Trophoblast cell (in vitro differentiated cells and primary cell): Measurements from ENCODE around the gene TMEM17.

Source experiments
- DNase-seq, 2 donors: peaks; one replicate each; pipeline ENCODE4 v3.0.0-alpha.2; 2016
- H2AFZ ChIP-seq: 2 replicates; pipeline ENCODE4 v1.6.1; 2013; ENCODE audit warnings: low read length, moderate library complexity, mild to moderate bottlenecking; ENCODE audit not compliant: insufficient read depth, poor library complexity
- H2AK5ac ChIP-seq: 2 replicates; pipeline ENCODE4 v1.6.1; 2013; ENCODE audit warnings: mild to moderate bottlenecking, low read length
- H2BK120ac ChIP-seq: 2 replicates; pipeline ENCODE4 v1.6.1; 2013; ENCODE audit warnings: low read length, mild to moderate bottlenecking, moderate library complexity; ENCODE audit not compliant: insufficient read depth, poor library complexity
- H2BK12ac ChIP-seq: 2 replicates; pipeline ENCODE4 v1.6.1; 2013; ENCODE audit warnings: mild to moderate bottlenecking, low read length, moderate library complexity
- H2BK5ac ChIP-seq: 2 replicates; pipeline ENCODE4 v1.6.1; 2013; ENCODE audit warnings: low read length, low read depth, moderate library complexity, mild to moderate bottlenecking; ENCODE audit not compliant: poor library complexity
- H3K14ac ChIP-seq: 2 replicates; pipeline ENCODE4 v1.6.1; 2013; ENCODE audit warnings: mild to moderate bottlenecking, low read length
- H3K18ac ChIP-seq: 2 replicates; pipeline ENCODE4 v1.6.1; 2013; ENCODE audit warnings: mild to moderate bottlenecking, low read length
- H3K23ac ChIP-seq: 2 replicates; pipeline ENCODE4 v1.6.1; 2013; ENCODE audit warnings: low read length
- H3K27ac ChIP-seq: 2 replicates; pipeline ENCODE4 v1.5.1; 2013; ENCODE audit warnings: low read depth, mild to moderate bottlenecking, inconsistent platforms, low read length, moderate library complexity
- H3K27me3 ChIP-seq: 2 replicates; pipeline ENCODE4 v1.6.1; 2013; ENCODE audit warnings: inconsistent platforms, mild to moderate bottlenecking, low read length, moderate library complexity; ENCODE audit not compliant: insufficient read depth
- H3K36me3 ChIP-seq, 2 experiments: 1 replicate in 1 of 2; 2 replicates in 1 of 2; pipeline ENCODE4 v1.6.1; 2013; ENCODE audit warnings: low read length in 2 of 2, mild to moderate bottlenecking in 2 of 2, moderate library complexity in 1 of 2; ENCODE audit not compliant: insufficient read depth in 2 of 2, control insufficient read depth in 1 of 2
- H3K4ac ChIP-seq: 2 replicates; pipeline ENCODE4 v1.6.1; 2013; ENCODE audit warnings: low read depth, mild to moderate bottlenecking, low read length, moderate library complexity
- H3K4me1 ChIP-seq, 2 experiments: 1 replicate in 1 of 2; 2 replicates in 1 of 2; pipeline ENCODE4 v1.6.1; 2013; ENCODE audit warnings: low read length in 2 of 2, mild to moderate bottlenecking in 2 of 2, moderate library complexity in 1 of 2; ENCODE audit not compliant: insufficient read depth in 2 of 2, control insufficient read depth in 1 of 2
- H3K4me2 ChIP-seq: 2 replicates; pipeline ENCODE4 v1.6.1; 2013; ENCODE audit warnings: inconsistent platforms, mild to moderate bottlenecking, low read length, moderate library complexity
- H3K4me3 ChIP-seq: 2 replicates; pipeline ENCODE4 v1.5.1; 2013; ENCODE audit warnings: mild to moderate bottlenecking, low read depth, low read length, inconsistent platforms
- H3K79me1 ChIP-seq: one replicate; pipeline ENCODE4 v1.6.1; 2013; ENCODE audit warnings: low read length
- H3K79me2 ChIP-seq: 2 replicates; pipeline ENCODE4 v1.6.1; 2013; ENCODE audit warnings: low read length, mild to moderate bottlenecking; ENCODE audit not compliant: control insufficient read depth, insufficient read depth, poor library complexity
- H3K9ac ChIP-seq: 2 replicates; pipeline ENCODE4 v1.6.1; 2013; ENCODE audit warnings: mild to moderate bottlenecking, low read length
- H3K9me3 ChIP-seq: 2 replicates; pipeline ENCODE4 v1.6.1; 2013; ENCODE audit warnings: low read depth, mild to moderate bottlenecking, control low read depth, inconsistent platforms, low read length; ENCODE audit not compliant: insufficient read depth
- H4K12ac ChIP-seq: 2 replicates; pipeline ENCODE4 v1.6.1; 2013; ENCODE audit warnings: low read depth, mild to moderate bottlenecking, low read length, moderate library complexity
- H4K8ac ChIP-seq: 2 replicates; pipeline ENCODE4 v1.6.1; 2013; ENCODE audit warnings: low read depth, mild to moderate bottlenecking, low read length, moderate library complexity
- H4K91ac ChIP-seq: one replicate; pipeline ENCODE4 v1.6.1; 2013; ENCODE audit warnings: low read depth, mild to moderate bottlenecking, low read length, moderate library complexity
- WGBS: extraction: QIAGEN DNeasy Blood & Tissue Kit; methylation state at CpG from one replicate; pipeline ENCODE4 v1.1.7; 2013; ENCODE audit warnings: missing lambda C conversion rate; ENCODE audit not compliant: insufficient read length, insufficient coverage; ENCODE audit errors: extremely low coverage; 5-methylcytosine and 5-hydroxymethylcytosine counted together

TMEM17 gene

DNA sequence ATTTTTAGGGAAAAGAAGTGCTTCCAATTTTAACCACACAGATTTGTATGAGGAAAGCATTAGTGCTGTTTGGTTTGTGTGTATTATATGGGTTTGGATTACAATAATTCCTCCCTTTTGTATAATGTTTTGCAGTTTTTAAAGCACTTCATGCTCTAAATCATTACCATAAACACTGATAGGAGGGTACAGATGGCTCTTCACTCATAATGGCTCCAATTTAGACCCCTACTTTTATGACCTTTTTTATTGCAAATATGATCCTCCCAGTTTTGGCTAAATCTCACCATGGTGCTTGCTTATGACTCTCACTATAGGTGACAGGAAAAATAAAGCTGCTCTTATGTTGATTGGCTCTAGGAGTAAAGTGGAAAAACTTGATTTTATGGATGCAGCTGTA lies 23.8 kb upstream of the TMEM17 start:
- no peak overlapping the region for H4K8ac ChIP-seq
- H3K4me2 ChIP-seq: no peak overlapping the region
- no peak overlapping the region for H2BK12ac ChIP-seq
- no peak overlapping the region for H2AK5ac ChIP-seq
- no peaks in the 10 kb centered on the region for H3K27me3 ChIP-seq
- peaks cover 0 to 2% of the 10 kb centered on the region in 2 experiments for H3K4me1 ChIP-seq
- H2BK120ac ChIP-seq: no peak overlapping the region
- no peaks in the 10 kb centered on the region for H3K79me1 ChIP-seq
- H3K18ac ChIP-seq: no peak overlapping the region
- no peak overlapping the region for H4K91ac ChIP-seq
- DNase-seq: no peak
- H3K36me3 ChIP-seq: no peaks in the 10 kb centered on the region
- no peaks in the 10 kb centered on the region for H3K79me2 ChIP-seq
- no peak overlapping the region for H3K9ac ChIP-seq
- no peak overlapping the region for H2AFZ ChIP-seq
- no peak overlapping the region for H2BK5ac ChIP-seq
- H3K14ac ChIP-seq: no peak overlapping the region
- H3K4ac ChIP-seq: no peak overlapping the region
- H3K4me3 ChIP-seq: no peak overlapping the region
- H3K27ac ChIP-seq: no peak overlapping the region
- H4K12ac ChIP-seq: no peak overlapping the region
- no peak overlapping the region for H3K23ac ChIP-seq
- no peaks in the 10 kb centered on the region for H3K9me3 ChIP-seq

DNA sequence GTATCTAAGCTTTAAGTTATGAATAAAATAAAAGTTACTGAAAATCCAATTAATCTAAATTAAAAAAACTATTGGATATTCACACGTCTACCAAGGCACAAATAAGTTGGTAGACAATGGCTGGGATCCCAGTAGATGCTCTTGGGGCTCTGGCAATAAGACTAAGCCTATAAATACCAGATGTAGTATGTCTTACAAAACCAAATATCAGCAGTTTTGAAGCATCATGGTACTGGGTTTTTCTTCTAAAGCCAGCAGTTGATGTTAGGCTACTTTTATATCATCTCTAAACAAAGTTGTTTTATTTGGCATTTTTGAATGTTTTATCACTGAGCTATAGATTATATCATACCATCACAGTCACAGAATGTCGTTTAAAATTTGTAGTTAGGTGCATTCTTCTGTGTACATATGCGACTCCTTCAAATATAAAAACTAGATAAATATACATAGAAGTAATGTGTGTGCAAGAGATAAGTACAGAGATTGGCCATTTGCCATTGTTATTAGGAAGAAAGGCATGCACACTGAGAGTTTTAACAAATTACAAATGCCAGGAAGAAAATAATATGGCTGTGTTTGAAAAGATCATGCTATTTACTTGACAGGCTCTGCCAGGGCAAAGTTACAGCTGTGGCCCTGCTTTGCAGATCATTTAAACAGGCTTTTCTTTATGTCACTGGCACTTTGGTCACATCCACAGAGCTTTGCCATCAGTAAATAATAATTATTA lies 21.6 kb upstream of the TMEM17 start:
- Histone ChIP-seq H3K36me3 (no peaks in the 10 kb centered on the region), H3K27me3 (no peaks in the 10 kb centered on the region), H2BK12ac (no peak overlapping the region), H2BK5ac (no peak overlapping the region), H3K14ac (no peak overlapping the region), H3K9me3 (no peaks in the 10 kb centered on the region), H3K4ac (no peak overlapping the region), H3K79me2 (no peaks in the 10 kb centered on the region), H3K4me3 (no peak overlapping the region), H3K23ac (no peak overlapping the region), H3K27ac (no peak overlapping the region), H2AFZ (no peak overlapping the region), H3K79me1 (no peaks in the 10 kb centered on the region), H3K4me1 (peaks cover 0 to 2% of the 10 kb centered on the region in 2 experiments), H3K4me2 (no peak overlapping the region), H3K9ac (no peak overlapping the region), H4K8ac (no peak overlapping the region), H3K18ac (no peak overlapping the region), H4K12ac (no peak overlapping the region), H2AK5ac (no peak overlapping the region), H2BK120ac (no peak overlapping the region), H4K91ac (no peak overlapping the region)
- WGBS: no CpG with 5 or more reads among the region's 3 CpGs
- no peak for DNase-seq

DNA sequence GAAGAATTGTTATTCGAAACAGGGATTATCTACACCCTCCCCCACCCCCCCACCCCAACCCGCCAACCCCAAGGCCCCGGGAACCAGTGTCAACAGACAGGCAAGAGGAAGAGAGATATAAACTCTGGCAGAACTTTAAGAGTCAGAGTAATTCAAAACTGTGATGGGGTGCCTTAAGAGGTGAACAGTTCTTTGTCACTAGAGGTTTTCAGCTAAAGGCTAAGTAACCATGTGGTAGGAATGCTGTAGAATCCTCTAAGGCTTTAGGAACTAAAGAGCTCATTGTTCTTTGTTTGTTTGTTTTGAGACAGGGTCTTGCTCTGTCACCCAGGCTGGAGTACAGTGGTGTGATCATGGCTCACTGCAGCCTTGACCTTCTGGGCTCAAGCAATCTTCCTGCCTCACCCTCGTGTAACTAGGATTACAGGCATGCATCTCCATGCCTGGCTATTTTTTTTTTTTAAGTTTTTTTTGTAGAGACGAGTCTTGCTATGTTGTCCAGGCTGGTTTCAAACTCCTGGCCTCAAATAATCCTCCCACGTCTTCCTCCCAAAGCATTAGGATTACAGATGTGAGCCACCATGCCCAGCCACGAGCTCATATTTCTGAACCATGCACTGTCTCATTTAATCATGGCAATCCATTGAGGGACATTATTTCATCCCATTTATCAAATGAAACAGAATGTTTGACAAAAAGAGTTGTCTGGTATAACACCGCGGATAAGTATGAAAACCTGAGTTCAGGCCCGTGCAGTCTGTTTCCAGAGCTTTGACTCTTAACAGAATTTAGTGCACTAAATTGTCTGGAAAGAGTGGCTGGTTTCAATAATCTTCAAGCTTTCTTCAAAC lies 20.8 kb upstream of the TMEM17 start:
- no peak overlapping the region for H2BK120ac ChIP-seq
- no peak overlapping the region for H4K12ac ChIP-seq
- H3K14ac ChIP-seq: no peak overlapping the region
- H3K4me2 ChIP-seq: no peak overlapping the region
- H2AFZ ChIP-seq: no peak overlapping the region
- no peaks in the 10 kb centered on the region for H3K9me3 ChIP-seq
- H3K27me3 ChIP-seq: no peaks in the 10 kb centered on the region
- no peak overlapping the region for H3K27ac ChIP-seq
- H3K4me3 ChIP-seq: no peak overlapping the region
- H3K4ac ChIP-seq: no peak overlapping the region
- H3K4me1 ChIP-seq: peaks cover 0 to 2% of the 10 kb centered on the region in 2 experiments
- no peaks in the 10 kb centered on the region for H3K79me1 ChIP-seq
- no peak for DNase-seq
- H2BK5ac ChIP-seq: no peak overlapping the region
- H2BK12ac ChIP-seq: no peak overlapping the region
- H3K36me3 ChIP-seq: no peaks in the 10 kb centered on the region
- H4K91ac ChIP-seq: no peak overlapping the region
- no CpG with 5 or more reads among the region's 10 CpGs for WGBS
- no peak overlapping the region for H3K9ac ChIP-seq
- H4K8ac ChIP-seq: no peak overlapping the region
- no peak overlapping the region for H2AK5ac ChIP-seq
- no peak overlapping the region for H3K23ac ChIP-seq
- H3K18ac ChIP-seq: no peak overlapping the region
- H3K79me2 ChIP-seq: no peaks in the 10 kb centered on the region

DNA sequence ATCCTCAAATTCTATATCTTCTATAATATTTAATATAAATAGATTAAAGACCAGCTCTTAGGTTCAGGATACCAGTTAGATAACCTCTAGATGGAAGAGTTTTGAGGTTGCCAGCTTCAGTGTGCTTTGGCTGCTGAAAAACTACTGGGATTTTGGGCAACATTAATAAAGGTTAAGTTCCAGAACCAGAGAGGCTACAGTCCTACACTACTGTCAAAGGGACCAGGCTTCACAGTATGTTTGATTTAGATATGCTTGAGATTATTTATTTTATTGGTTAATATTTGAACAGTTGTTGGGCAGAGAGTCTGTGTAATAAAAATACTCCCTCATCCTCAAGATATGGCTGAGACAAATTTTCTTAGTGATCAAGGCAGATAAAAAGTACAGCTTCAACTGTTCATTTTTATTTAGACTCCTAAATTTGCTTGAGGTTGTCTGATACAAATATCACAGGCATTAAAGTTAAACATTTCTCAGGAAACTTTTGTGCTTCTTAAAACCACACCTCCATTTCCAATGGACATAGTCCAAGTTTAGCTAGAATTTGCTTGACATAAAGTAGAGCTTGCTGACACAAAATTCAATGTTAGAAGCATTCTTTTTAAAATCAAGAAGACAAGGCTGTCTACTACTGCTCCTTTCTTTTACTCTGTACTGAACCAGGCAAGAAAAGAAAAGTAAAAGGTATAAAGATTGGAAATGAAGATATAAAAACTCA lies 19.7 kb upstream of the TMEM17 start:
- Histone ChIP-seq H3K36me3 (peaks cover 0 to 2% of the 10 kb centered on the region in 2 experiments), H3K9ac (no peak overlapping the region), H3K4me3 (no peak overlapping the region), H4K8ac (no peak overlapping the region), H2AFZ (no peak overlapping the region), H2AK5ac (no peak overlapping the region), H3K9me3 (peaks cover 4% of the 10 kb centered on the region), H4K91ac (no peak overlapping the region), H3K4me2 (no peak overlapping the region), H3K27me3 (no peaks in the 10 kb centered on the region), H3K23ac (no peak overlapping the region), H3K14ac (no peak overlapping the region), H4K12ac (no peak overlapping the region), H3K4ac (no peak overlapping the region), H2BK5ac (no peak overlapping the region), H3K4me1 (peaks cover 0 to 2% of the 10 kb centered on the region in 2 experiments), H2BK12ac (no peak overlapping the region), H3K79me1 (no peaks in the 10 kb centered on the region), H3K27ac (no peak overlapping the region), H2BK120ac (no peak overlapping the region), H3K79me2 (no peaks in the 10 kb centered on the region), H3K18ac (no peak overlapping the region)
- no peak for DNase-seq
